LoVo (cell line): ENCODE results near the gene SOX4.

Experiments
- DNase-seq: peaks from one replicate; pipeline ENCODE4 v3.0.0-alpha.2; 2016; ENCODE audit warnings: low spot score

The SOX4 gene

GRCh38 chr6:21593927-21594415 lies 420 bp downstream of the SOX4 start:
- DNase-seq, result peak; percentile 37

- DNase-seq, result peak; percentile 38
Observed at GRCh38 chr6:21594416-21595281, 1.1 kb downstream of the SOX4 start.

GRCh38 chr6:21595285-21596144 lies 2.0 kb downstream of the SOX4 start:
- peak; percentile 17 for DNase-seq

- DNase-seq, result peak; percentile 16
Observed at GRCh38 chr6:21596145-21596948, 2.8 kb downstream of the SOX4 start.

GRCh38 chr6:21596949-21597682 lies 3.6 kb downstream of the SOX4 start:
- peak; percentile 52 for DNase-seq

- DNase-seq, result no peak
Observed at GRCh38 chr6:21597801-21598673, 4.5 kb downstream of the SOX4 start.

- no peak for DNase-seq
Observed at GRCh38 chr6:21598674-21599023, 5.1 kb downstream of the SOX4 start.

GRCh38 chr6:21599051-21599696 lies 5.6 kb downstream of the SOX4 start:
- DNase-seq, result no peak

GRCh38 chr6:21601339-21601923 lies 7.9 kb downstream of the SOX4 start:
- DNase-seq, result no peak

- no peak for DNase-seq
Observed at GRCh38 chr6:21601932-21602390, 8.4 kb downstream of the SOX4 start.

GRCh38 chr6:21603082-21603952 lies 9.8 kb downstream of the SOX4 start:
- DNase-seq, result no peak

- no peak for DNase-seq
Observed at GRCh38 chr6:21604081-21604480, 10.5 kb downstream of the SOX4 start.

- no peak for DNase-seq
Observed at GRCh38 chr6:21605166-21605565, 11.6 kb downstream of the SOX4 start.

- no peak for DNase-seq
Observed at GRCh38 chr6:21608601-21609000, 15.1 kb downstream of the SOX4 start.

- DNase-seq, result no peak
Observed at GRCh38 chr6:21609881-21610329, 16.4 kb downstream of the SOX4 start.

- no peak for DNase-seq
Observed at GRCh38 chr6:21610341-21610740, 16.8 kb downstream of the SOX4 start.

GRCh38 chr6:21611485-21611884 lies 17.9 kb downstream of the SOX4 start:
- no peak for DNase-seq

GRCh38 chr6:21612067-21612745 lies 18.7 kb downstream of the SOX4 start:
- DNase-seq, result no peak
